IPS-18a (cell line): Measurements from ENCODE around the gene ZFP92.
A peak's percentile ranks its signal among the peaks of the same experiment; 100 is the strongest.

Experiments used
- H3K27ac ChIP-seq: one replicate; pipeline ENCODE4 v1.5.1; 2013; ENCODE audit warnings: low read length
- H3K27me3 ChIP-seq: one replicate; pipeline ENCODE4 v1.6.1; 2013; ENCODE audit warnings: mild to moderate bottlenecking, low read length; ENCODE audit not compliant: control insufficient read depth, insufficient read depth
- H3K36me3 ChIP-seq: one replicate; pipeline ENCODE4 v1.6.1; 2013; ENCODE audit warnings: low read depth, low read length; ENCODE audit not compliant: control insufficient read depth
- H3K4me1 ChIP-seq: one replicate; pipeline ENCODE4 v1.6.1; 2013; ENCODE audit warnings: low read depth, low read length; ENCODE audit not compliant: control insufficient read depth
- H3K4me3 ChIP-seq: one replicate; pipeline ENCODE4 v1.5.1; 2013; ENCODE audit warnings: low read length
- H3K9ac ChIP-seq: one replicate; pipeline ENCODE4 v1.6.1; 2013; ENCODE audit warnings: mild to moderate bottlenecking, low read length, moderate library complexity
- H3K9me3 ChIP-seq: one replicate; pipeline ENCODE4 v1.6.1; 2013; ENCODE audit warnings: low read depth, low read length; ENCODE audit not compliant: control insufficient read depth

Gene ZFP92

DNA sequence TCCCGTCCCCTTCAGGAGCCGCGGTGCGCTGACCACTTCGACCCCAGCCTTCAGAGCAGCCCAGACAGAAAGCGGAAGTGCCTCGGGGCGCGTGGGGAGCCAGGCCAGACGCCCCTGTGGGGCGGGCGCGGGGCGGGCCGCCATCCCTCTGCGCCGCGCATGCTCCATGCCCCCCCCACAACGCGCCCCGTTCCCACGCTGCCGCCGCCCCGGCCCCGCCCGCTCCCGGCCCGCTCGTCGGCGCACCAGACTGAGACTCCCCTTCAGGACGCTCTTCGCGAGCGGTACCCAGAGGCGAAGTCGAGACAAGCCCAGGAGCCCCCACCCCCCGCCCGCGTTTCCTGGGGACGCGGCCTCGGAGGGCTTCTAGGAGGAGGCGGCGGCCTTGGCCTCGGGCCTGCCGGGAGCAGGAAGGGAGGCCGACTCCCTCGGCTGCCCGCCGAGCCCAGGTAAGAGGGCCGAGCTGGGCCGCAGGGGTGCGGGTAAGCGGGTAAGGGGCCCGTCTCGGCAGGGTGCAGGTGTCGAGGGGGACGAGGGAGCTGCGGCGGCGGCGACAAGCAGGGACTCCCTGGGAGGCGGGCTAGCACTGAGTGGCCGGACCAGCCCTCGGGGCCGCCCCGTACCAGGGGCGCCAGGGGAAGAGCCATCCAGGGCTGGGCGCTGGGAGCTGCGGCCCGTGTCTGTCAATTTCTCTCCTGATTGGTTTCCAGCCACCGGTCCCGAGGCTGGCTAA, at the start of gene ZFP92:
ZFP92 (plus strand) TSS at position 218 of the 733 bp plus-strand sequence. CDS start 6,851 bp downstream, outside the sequence.
- Histone ChIP-seq H3K36me3 (no peaks in the 10 kb centered on the region), H3K27ac (no peak within 1 kb of the TSS), H3K4me3 (peak within 1 kb of the TSS; percentile 42), H3K4me1 (no peaks in the 10 kb centered on the region), H3K9me3 (peaks cover 4% of the 10 kb centered on the region), H3K9ac (no peak within 1 kb of the TSS), H3K27me3 (peaks cover 24% of the 10 kb centered on the region)

GRCh38 chrX:153361781-153362397, 49.4 kb upstream of the ZFP92 start:
- Histone ChIP-seq H3K36me3 (no peaks in the 10 kb centered on the region), H3K4me3 (no peak overlapping the region), H3K9me3 (peaks cover 11% of the 10 kb centered on the region), H3K4me1 (no peaks in the 10 kb centered on the region), H3K27me3 (no peaks in the 10 kb centered on the region), H3K9ac (no peak overlapping the region), H3K27ac (no peak overlapping the region)

GRCh38 chrX:153365670-153366069, 45.6 kb upstream of the ZFP92 start:
- Histone ChIP-seq H3K27ac (no peak overlapping the region), H3K9ac (no peak overlapping the region), H3K4me3 (no peak overlapping the region), H3K9me3 (peaks cover 5% of the 10 kb centered on the region), H3K27me3 (no peaks in the 10 kb centered on the region), H3K4me1 (no peaks in the 10 kb centered on the region), H3K36me3 (no peaks in the 10 kb centered on the region)

DNA sequence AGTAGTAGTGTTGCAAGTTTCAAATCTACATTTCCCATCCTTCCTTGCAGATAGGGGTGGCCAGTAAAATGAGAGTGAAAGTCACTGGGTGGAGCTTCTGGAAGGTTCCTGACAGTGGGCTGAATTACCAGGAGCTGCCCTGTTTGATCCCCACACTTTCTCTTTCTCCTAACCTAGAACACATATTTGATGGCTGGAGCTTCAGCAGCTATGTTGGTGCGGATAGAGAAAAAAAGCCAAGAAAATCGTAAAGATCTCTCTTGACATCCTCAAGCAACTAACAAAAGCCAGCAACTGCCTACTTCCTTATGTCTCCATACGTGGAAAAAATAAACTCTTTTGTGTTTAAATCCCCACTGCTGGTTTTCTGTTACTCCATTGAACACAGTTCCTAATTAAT, 45.2 kb upstream of the ZFP92 start:
- Histone ChIP-seq H3K4me1 (no peaks in the 10 kb centered on the region), H3K27me3 (no peaks in the 10 kb centered on the region), H3K4me3 (no peak overlapping the region), H3K36me3 (no peaks in the 10 kb centered on the region), H3K27ac (no peak overlapping the region), H3K9ac (no peak overlapping the region), H3K9me3 (peaks cover 5% of the 10 kb centered on the region)

DNA sequence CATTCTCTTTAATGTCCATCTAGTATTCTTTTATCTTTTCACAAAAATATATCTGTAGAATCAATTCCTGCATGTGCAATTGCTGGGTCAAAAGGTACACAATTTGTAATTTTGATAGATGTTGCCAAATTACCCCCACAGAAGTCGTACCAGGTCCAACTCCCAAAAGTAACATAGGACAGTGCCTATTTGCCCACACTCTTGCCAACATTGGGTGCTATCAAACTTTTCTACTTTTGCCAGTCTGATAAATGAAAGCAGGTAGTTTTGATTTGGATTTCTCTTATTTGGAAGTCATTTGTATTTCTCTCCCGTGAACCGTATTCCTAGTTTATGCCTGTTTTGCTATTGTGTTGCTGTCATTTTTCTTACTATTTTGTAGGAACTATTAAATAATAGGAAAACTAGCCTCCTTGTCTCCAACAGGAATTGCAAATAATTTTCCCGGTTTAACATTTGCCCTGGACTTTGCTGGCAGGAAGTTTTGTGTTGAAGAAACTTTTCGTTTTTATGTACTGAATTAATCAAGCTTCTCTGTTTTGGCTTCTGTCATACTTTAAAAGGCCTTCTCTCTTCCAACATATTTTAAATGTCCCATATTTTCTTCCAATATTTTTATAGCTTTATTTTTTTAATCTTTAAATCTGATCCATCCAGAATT, 44.3 kb upstream of the ZFP92 start:
- Histone ChIP-seq H3K4me1 (no peaks in the 10 kb centered on the region), H3K9me3 (peaks cover 5% of the 10 kb centered on the region), H3K9ac (no peak overlapping the region), H3K36me3 (no peaks in the 10 kb centered on the region), H3K27ac (no peak overlapping the region), H3K27me3 (no peaks in the 10 kb centered on the region), H3K4me3 (no peak overlapping the region)

DNA sequence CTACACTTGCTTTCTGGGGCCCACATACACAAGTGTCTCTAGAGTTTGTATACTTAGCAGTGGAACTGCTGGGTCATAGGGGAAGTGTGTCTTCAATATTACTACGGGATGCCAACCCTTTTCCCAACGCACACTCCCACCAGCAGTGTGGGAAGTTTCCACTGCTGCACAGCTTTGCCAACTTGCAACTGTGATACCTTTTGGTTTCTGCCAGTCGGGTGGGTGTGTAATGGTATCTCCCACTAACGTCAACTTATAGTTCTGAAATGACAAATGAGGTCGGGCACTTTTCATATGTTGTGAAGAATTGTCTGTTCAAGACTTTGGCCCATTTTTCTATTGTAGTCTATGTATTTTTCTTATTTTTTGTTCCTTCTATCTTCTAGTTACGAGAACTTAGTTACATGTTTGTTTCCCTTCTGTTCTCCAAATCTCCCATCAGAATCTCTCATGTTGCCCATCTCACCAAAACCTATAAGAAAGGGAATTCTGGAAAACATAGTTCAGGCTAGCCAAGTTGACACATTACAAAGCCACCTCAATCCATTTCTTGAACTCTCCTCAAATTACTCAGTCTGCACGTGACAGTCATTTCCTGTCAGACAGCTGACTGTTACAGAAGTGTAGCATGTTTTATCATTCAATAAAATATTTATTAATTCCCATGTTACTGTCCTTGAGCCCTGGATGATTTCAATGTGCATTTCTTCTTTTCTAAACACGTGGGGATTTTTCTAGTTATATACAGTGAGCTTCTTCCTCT, 40.8 kb upstream of the ZFP92 start:
- Histone ChIP-seq H3K27ac (no peak overlapping the region), H3K36me3 (no peaks in the 10 kb centered on the region), H3K9me3 (peaks cover 5% of the 10 kb centered on the region), H3K4me1 (no peaks in the 10 kb centered on the region), H3K4me3 (no peak overlapping the region), H3K27me3 (no peaks in the 10 kb centered on the region), H3K9ac (no peak overlapping the region)

DNA sequence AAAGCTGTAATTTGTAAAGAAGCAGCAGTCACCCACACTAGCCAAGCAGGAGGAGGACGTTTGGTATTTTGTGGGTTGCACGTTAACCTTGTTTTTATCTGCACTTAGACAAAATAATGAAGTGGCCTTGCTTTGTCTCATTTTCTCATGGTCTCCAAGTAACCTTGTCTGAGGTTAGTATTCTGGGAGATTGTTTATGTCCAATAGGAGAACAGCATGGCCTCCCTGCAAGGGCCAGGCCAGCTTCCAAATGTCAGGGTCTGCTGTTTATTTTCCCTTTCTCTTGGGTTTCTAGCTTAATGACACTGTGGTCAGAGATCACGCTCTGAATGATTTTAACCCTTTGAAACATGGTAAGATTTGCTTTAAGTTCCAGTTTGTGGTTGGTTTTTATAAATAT, 40.0 kb upstream of the ZFP92 start:
- H3K4me3 ChIP-seq = no peak overlapping the region
- H3K4me1 ChIP-seq = no peaks in the 10 kb centered on the region
- H3K9ac ChIP-seq = no peak overlapping the region
- H3K27me3 ChIP-seq = no peaks in the 10 kb centered on the region
- peaks cover 5% of the 10 kb centered on the region for H3K9me3 ChIP-seq
- H3K27ac ChIP-seq = no peak overlapping the region
- no peaks in the 10 kb centered on the region for H3K36me3 ChIP-seq

GRCh38 chrX:153372949-153373348, 38.3 kb upstream of the ZFP92 start:
- no peak overlapping the region for H3K4me3 ChIP-seq
- H3K4me1 ChIP-seq = no peaks in the 10 kb centered on the region
- no peaks in the 10 kb centered on the region for H3K27me3 ChIP-seq
- H3K9me3 ChIP-seq = peaks cover 11% of the 10 kb centered on the region
- H3K9ac ChIP-seq = no peak overlapping the region
- no peaks in the 10 kb centered on the region for H3K36me3 ChIP-seq
- H3K27ac ChIP-seq = no peak overlapping the region

DNA sequence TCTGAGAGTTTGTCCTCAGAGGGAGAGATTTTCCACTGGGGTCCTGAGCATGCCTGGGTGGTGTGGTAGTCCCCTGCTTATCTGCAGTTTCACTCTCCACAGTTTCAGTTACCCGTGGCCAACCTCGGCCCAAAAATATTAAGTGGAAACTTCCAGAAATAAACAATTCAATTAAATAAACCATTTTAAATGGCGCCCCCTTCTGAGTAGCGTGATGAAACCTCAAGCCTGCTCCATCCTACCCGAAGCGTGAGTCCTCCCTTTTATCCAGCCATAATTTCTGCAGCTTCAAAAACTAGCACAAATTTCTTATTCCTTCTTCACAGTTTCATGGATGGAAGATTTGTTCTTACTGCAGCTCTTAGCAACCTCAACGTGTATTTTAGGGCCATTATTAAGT, 36.8 kb upstream of the ZFP92 start:
- H3K4me1 ChIP-seq = no peaks in the 10 kb centered on the region
- H3K9ac ChIP-seq = no peak overlapping the region
- no peak overlapping the region for H3K4me3 ChIP-seq
- peaks cover 11% of the 10 kb centered on the region for H3K9me3 ChIP-seq
- H3K27ac ChIP-seq = no peak overlapping the region
- H3K36me3 ChIP-seq = no peaks in the 10 kb centered on the region
- H3K27me3 ChIP-seq = no peaks in the 10 kb centered on the region

- Histone ChIP-seq H3K4me3 (no peak overlapping the region), H3K27me3 (no peaks in the 10 kb centered on the region), H3K9ac (no peak overlapping the region), H3K27ac (no peak overlapping the region), H3K4me1 (no peaks in the 10 kb centered on the region), H3K9me3 (peaks cover 13% of the 10 kb centered on the region), H3K36me3 (no peaks in the 10 kb centered on the region)
These were observed 35.7 kb upstream of the ZFP92 start for GRCh38 chrX:153375571-153375970.

DNA sequence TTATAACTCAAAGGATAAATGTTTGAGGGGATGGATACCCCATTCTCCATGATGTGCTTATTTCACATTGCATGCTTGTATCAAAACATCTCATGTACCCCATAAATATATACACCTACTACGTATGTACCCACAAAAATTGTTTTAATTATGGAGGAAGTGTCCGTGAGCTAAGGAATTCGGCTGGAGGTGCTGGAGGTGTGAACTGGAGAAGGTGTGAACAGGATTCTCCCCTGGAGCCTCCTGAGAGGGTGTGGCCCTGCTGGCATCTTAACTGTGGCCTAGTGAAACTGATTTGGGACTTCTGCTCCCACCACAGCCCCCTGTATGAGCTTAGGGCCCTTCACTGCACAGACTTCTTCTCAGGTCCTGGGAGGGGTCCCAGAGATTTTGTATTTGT, 33.5 kb upstream of the ZFP92 start:
- Histone ChIP-seq H3K9ac (no peak overlapping the region), H3K27ac (no peak overlapping the region), H3K4me3 (no peak overlapping the region), H3K4me1 (no peaks in the 10 kb centered on the region), H3K27me3 (no peaks in the 10 kb centered on the region), H3K9me3 (peaks cover 17% of the 10 kb centered on the region), H3K36me3 (no peaks in the 10 kb centered on the region)
